Measurements from ENCODE around the gene SRSF12. TPM values are rescaled to one million over a fixed set of nuclear protein-coding genes. Genes with fewer than 3 reads are reported as not detected.

SRSF12 gene
- total RNA-seq, 2 experiments from 2014 or later: not detected

- intact Hi-C loops (cut with DNase I, micrococcal nuclease): no loop called here
- H3K9me3 Mint-ChIP-seq: no peaks in the 10 kb centered on the region
- H3K36me3 Mint-ChIP-seq (ENCODE audit: low read depth): no peaks in the 10 kb centered on the region
- DNase-seq (no peak), ATAC-seq (ENCODE audit: poor library complexity) (no peak)
- Histone ChIP-seq H3K4me3 (ENCODE audit: low read length) (no peak overlapping the region), H3K27me3 (ENCODE audit: control insufficient read depth in 1 of 2, insufficient read depth in 2 of 2, low read length in 2 of 2) (no peaks in the 10 kb centered on the region), H3K36me3 (ENCODE audit: insufficient read depth, low read length) (no peaks in the 10 kb centered on the region), H3K9me3 (ENCODE audit: control insufficient read depth in 1 of 2, insufficient read depth in 1 of 2, low read length in 2 of 2) (no peaks in the 10 kb centered on the region), H3K27ac (ENCODE audit: low read depth in 1 of 2, low read length in 2 of 2) (no peak overlapping the region), H3K4me1 (ENCODE audit: insufficient read depth, low read length) (no peaks in the 10 kb centered on the region)
- H3K27ac Mint-ChIP-seq: no peak overlapping the region
- no peaks in the 10 kb centered on the region for H3K27me3 Mint-ChIP-seq
- no peak for TF ChIP-seq CTCF (IDR thresholded peaks at IDR 0.05)
- H3K4me3 Mint-ChIP-seq: no peak overlapping the region
- no peaks in the 10 kb centered on the region for H3K4me1 Mint-ChIP-seq (ENCODE audit: low read depth)
- CTCF ChIA-PET: no interaction called here
- POLR2A ChIA-PET: no interaction called here
Measured at GRCh38 chr6:89057759-89058158, 60.1 kb downstream of the SRSF12 start.

GRCh38 chr6:89054208-89054607 is 63.7 kb downstream of the SRSF12 start:
- H3K27ac ChIP-seq (ENCODE audit: low read depth in 1 of 2, low read length in 2 of 2): no peak overlapping the region
- Mint-ChIP-seq H3K4me1 (ENCODE audit: low read depth) (no peaks in the 10 kb centered on the region), H3K9me3 (no peaks in the 10 kb centered on the region), H3K27me3 (no peaks in the 10 kb centered on the region), H3K27ac (no peak overlapping the region), H3K4me3 (no peak overlapping the region), H3K36me3 (ENCODE audit: low read depth) (no peaks in the 10 kb centered on the region)
- no peaks in the 10 kb centered on the region for H3K27me3 ChIP-seq (ENCODE audit: control insufficient read depth in 1 of 2, insufficient read depth in 2 of 2, low read length in 2 of 2)
- peaks cover 9% of the 10 kb centered on the region for H3K4me1 ChIP-seq (ENCODE audit: insufficient read depth, low read length)
- no peak for TF ChIP-seq CTCF (IDR thresholded peaks at IDR 0.05)
- intact Hi-C loops (cut with DNase I, micrococcal nuclease): no loop called here
- no peaks in the 10 kb centered on the region for H3K36me3 ChIP-seq (ENCODE audit: insufficient read depth, low read length)
- DNase-seq (no peak), ATAC-seq (ENCODE audit: poor library complexity) (no peak)
- no peaks in the 10 kb centered on the region for H3K9me3 ChIP-seq (ENCODE audit: control insufficient read depth in 1 of 2, insufficient read depth in 1 of 2, low read length in 2 of 2)
- H3K4me3 ChIP-seq (ENCODE audit: low read length): no peak overlapping the region
- CTCF ChIA-PET: no interaction called here
- POLR2A ChIA-PET: no interaction called here

GRCh38 chr6:89051676-89052075 is 66.2 kb downstream of the SRSF12 start:
- Mint-ChIP-seq H3K36me3 (ENCODE audit: low read depth) (no peaks in the 10 kb centered on the region), H3K9me3 (no peaks in the 10 kb centered on the region), H3K27ac (no peak overlapping the region), H3K27me3 (no peaks in the 10 kb centered on the region), H3K4me1 (ENCODE audit: low read depth) (no peaks in the 10 kb centered on the region), H3K4me3 (no peak overlapping the region)
- Histone ChIP-seq H3K27ac (ENCODE audit: low read depth in 1 of 2, low read length in 2 of 2) (no peak overlapping the region), H3K4me1 (ENCODE audit: insufficient read depth, low read length) (peaks cover 9% of the 10 kb centered on the region), H3K9me3 (ENCODE audit: control insufficient read depth in 1 of 2, insufficient read depth in 1 of 2, low read length in 2 of 2) (no peaks in the 10 kb centered on the region), H3K27me3 (ENCODE audit: control insufficient read depth in 1 of 2, insufficient read depth in 2 of 2, low read length in 2 of 2) (no peaks in the 10 kb centered on the region), H3K4me3 (ENCODE audit: low read length) (no peak overlapping the region), H3K36me3 (ENCODE audit: insufficient read depth, low read length) (no peaks in the 10 kb centered on the region)
- no peak for ATAC-seq (ENCODE audit: poor library complexity)
- POLR2A ChIA-PET: interaction anchor here (1.1 to 2.3 kb wide), 3 partner anchors 27 to 29 kb away, joined by 4 to 9 read pairs (median 9); partner anchors contain the start of gene PNRC1
- TF ChIP-seq CTCF (IDR thresholded peaks at IDR 0.05): no peak
- intact Hi-C loops (cut with DNase I, micrococcal nuclease): no loop called here
- DNase-seq: peak in 3 of 14 experiments; percentile 15 to 33 (median 19)
- CTCF ChIA-PET: interaction anchor here (0.6 kb wide), 1 partner anchor 98 kb away, joined by 5 read pairs; no protein-coding TSS in a partner anchor

Measured in CD4-positive, alpha-beta T cell (primary cell).